ENCODE measurements around the gene TUT4.

TUT4 gene

DNA sequence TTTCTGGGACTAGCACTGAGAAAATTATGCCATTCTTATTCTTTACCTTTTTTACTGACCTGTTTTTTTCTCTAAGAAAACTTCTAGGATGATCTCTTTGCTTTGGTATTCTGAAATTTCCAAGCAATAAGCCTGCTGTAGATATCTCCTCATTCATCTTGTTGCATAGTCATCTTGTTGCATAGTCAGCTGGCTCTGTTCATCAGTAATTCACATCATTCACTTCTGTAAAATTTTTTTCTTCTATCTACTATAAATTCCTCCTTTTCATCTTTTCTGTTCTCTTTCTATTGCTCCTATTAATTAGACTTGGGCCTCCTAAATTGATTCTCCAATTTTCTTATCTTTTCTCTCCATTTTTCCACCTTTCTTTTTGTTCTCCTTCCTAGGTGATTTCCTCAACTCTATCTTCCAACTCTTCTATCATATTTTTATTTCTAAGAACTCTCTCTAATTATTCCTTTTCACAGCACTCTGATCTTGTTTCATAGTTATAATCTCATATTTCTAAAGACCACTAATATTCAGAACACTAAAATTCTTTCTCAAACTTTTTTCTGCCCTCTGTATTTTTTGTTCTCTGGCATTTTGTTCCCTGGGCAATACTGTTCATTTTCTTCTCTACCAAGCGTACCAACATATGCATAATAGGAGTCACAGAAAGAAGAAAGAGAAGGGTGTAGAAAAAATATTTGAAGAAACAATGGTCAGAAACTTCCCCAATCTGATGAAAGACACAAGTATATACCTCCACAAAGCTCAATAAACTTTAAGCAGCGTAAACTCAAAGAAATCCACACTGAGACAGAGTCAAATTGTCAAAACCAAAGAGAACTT, 17.7 kb downstream of the TUT4 start:
- intact Hi-C loops (cut with DNase I), result no loop called here
- no peak for DNase-seq

DNA sequence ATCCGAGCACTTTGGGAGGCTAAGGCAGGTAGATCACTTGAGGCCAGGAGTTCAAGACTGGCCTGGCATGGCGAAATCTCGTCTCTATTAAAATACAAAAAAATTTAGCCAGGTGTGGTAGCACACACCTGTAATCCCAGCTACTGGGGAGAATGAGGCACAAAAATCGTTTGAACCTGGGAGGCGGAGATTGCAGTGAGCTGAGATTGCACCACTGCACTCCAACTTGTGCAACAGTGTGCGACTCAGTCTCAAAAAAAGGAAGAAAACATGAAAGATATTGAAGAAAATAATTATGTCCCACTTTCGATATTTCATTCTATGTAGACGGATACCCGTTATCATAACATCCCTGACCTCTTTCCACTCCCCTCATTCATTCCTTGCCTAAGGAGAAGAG, 19.2 kb downstream of the TUT4 start:
- DNase-seq, result no peak
- intact Hi-C loops (cut with DNase I), result no loop called here

DNA sequence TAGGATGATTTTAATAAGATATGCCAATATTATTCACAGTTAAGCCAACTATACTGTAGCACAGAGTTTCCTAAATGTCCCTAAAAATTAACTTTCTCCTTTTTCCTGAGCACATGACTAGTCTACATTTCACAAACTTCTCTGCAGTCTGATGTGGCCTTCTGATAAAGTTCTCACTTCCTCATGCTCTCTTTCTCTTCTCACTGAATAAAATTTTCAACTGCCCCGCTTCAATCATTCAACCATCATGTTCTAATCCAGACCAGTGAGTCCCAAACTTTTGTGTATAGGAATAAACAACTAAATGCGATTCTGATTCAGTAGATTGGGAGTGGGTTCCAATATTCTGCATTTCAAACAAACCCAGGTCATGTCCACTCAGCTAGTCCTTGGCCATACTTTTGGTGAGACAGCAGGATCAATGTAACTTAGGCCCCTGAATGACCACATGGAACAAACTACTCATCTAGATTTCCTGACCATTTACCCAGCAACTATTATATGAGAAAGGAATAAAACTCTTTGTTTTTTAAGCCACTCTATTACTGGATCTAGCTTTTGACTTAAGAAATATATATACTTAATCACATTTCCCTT, 20.1 kb downstream of the TUT4 start:
- intact Hi-C loops (cut with DNase I), result no loop called here
- no peak for DNase-seq

DNA sequence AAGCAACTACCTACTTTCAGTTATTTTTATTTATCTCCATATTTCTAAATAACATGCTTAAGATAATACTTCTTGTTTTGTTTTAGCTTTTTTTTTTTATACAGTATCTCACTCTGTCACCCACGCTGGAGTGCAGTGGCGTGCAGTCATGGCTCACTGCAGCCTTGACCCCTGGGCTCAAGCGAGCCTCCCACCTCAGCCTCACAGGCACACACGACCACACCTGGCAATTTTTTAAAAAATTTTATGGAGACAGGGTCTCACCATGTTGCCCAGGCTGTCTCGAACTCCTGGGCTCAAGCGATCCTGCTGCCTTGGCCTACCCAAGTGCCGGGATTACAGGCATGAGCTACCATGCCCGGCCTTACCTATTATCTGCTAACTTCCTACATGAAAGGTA, 20.6 kb downstream of the TUT4 start:
- intact Hi-C loops (cut with DNase I), result no loop called here
- DNase-seq, result peak in 1 of 10 donors; percentile 28

DNA sequence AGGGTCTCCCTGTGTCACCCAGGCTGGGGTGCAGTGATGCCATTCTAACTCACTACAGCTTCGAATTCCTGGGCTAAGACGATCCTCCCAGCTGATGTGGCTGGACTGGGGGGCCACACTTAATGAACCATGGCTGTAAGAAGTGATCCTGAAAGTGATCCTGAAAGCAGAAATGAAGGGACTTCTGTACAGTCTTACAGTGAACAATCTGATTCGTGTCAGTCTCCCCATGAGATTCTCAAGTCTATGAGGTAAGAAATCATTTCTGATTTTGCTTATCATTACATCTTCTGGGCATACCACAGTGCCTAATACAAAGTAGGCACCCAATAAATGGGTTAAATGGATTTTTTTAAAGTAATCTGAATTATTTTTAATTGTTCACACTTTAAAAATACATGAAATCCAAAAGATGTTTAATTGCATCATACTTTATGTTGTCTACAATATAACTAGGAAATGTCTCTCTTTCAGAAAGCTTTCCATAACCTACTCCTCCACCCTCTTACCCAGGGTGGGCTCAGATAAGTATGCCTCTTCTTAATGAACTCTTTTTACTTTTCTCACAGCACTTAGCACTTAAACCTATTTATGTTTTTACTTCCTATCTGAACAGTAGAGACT, 21.5 kb downstream of the TUT4 start:
- no peak for DNase-seq
- intact Hi-C loops (cut with DNase I), result no loop called here

DNA sequence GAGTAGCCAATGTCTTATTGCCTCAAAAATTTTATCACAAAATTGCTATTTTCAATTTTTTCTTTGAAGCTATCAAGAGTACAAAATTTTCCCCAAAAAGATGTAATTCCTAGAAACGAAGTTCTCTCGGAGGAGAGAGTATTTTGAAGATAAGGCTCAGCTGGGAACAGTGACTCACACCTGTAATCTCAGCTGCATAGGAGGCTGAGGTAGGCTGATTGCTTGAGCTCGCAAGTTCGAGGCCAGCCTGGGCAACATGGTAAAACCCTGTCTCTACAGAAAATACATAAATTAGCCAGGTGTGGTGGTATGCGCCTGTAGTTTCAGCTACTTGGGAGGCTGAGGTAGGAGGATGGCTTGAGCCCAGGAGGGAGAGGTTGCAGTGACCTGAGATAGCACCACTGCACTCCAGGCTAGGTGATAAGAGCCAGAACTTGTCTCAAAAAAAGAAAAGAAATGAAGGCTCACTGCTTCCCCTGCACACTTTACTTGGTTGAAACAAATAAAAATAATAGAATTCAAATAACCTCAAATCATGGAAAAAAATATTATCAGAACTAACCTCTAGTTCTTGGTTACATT, 22.2 kb downstream of the TUT4 start:
- intact Hi-C loops (cut with DNase I), result no loop called here
- DNase-seq, result no peak

DNA sequence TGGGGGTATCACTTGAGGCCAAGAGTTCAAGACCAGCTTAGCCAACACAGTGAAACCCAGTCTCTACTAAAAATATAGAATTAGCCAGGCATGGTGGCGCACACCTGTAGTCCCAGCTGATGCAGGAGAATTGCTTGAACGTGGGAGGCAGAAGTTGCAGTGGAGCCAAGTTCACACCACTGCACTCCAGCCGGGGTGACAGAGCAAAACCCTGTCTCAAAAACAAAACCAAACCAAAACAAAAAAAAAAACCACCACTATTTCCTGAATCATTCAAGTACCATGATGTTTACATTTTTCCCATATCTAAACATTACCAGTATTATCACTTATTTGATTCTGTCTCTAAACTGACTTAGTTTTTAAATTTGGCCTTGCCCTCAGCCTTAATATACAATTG, 29.5 kb downstream of the TUT4 start:
- no peak for DNase-seq
- intact Hi-C loops (cut with DNase I), result no loop called here

DNA sequence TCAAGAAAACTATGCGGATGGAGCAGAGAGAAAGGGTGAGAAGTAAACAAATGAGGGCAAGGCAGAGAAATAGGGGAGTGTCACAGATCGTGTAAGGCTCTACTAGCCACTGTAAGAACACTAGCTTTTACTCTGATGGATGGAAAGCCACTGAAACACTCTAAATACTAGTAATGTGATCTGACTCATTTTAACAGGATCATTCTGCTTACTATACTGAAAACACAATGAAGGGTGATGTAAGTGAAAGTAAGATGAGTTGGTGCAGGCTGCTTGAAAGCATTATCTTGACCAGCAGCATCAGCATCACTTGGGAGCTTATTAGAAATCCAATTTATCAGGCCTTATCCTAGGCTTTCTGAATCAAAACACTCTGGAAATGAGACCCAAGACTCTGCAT, 32.7 kb downstream of the TUT4 start:
- DNase-seq, result no peak
- intact Hi-C loops (cut with DNase I), result no loop called here

DNA sequence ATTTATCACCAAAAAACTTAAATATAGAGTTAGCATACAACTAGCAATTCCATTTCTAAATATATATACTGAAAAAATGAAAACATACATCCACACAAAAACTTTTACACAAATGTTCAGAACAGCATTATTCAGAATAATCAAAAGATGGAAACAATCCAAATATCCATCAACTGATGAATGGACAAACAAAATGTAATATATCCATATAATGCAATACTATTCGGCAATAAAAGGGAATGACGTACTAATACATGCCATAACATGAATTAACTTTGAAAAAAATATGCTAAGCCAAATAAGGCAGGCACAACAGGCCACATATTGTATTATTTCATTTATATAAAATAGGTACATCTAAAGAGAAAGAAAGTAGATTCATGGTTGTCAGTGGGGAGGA, 33.9 kb downstream of the TUT4 start:
- intact Hi-C loops (cut with DNase I), result no loop called here
- DNase-seq, result no peak

DNA sequence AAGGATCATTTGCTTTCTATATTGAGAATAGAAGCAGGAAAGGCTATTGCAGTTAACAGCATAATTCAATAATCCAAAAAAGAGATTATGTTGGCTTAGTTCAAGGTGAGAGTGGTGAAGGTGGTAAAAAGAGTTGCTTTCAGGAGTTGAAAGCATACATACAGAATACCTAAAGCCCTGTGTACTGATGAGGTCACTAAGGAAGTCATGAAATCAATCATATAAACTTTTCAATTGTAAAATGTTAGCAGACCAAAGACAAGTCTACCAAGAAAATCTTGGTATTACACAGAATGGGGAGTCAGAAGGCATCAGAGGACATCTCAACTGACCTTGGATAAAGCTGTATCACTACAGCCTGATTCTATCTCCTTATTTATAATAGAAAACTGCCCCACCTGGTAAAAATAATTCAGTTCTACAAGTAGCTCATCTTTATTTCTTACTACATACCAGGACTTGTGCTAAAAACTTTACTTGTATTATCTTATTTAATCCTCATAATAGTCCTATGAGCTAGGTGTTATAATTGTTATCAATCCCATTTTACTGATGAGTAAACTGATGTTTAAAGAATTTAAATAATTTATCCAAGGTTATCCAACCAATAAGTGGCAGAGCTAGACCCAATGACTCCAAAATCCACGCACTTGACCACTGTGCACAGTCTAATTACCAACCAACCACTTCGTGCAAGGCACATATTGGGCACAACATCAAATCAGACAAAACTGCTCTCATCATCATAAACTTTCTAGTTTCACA, 40.9 kb downstream of the TUT4 start:
- intact Hi-C loops (cut with DNase I), result no loop called here

DNA sequence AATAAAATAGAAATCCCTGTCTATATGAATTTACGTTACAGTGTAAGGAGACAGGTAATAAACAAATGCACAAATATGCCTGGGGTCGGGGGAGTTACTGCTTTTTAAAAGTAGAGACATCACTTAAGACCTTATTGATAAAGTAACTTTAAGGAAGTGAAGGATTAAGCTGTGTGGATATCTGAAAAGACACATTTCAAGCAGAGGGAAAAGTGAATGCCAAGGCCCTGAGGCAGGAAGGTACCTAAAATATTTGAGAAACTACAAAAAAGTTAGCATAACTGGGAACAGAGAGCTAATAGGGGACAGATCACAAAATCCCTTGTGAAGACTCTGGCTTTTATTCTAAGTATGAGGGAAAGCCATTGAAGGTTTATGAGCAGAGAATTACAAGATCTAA, 41.5 kb downstream of the TUT4 start:
- DNase-seq, result no peak
- intact Hi-C loops (cut with DNase I), result no loop called here

More for the DNA sequence above, 40.9 kb downstream of the TUT4 start:
- no peak for DNase-seq

DNA sequence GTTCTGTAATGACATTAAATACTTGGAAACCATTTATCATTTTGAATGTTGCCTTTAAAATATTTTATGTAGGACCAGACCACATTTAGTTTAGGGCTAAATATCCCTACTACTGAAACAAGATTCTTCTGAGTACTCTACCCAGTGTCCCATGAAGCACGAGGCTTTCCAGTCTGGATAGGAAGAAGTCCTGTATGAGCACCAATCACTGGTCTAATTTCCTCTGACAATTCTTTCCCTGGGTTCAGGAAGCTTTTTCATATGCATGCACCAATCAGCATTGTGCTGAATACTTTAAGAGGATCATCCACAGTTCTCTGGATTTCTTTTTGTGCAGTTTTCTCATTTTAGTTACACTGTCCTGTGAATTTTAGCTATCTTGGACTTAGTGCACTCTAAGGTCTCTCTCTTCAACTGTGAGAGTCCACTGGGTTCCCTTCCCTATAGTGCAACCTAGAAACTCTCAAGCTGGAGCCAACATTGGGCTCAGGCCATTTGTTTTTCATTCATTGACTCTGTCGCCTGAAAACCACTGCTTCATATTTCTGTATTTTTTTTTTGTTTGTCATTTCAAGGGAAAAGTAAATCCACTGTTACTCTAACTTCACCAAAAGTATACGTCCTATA, 45.9 kb downstream of the TUT4 start:
- intact Hi-C loops (cut with DNase I), result no loop called here
- no peak for DNase-seq

DNA sequence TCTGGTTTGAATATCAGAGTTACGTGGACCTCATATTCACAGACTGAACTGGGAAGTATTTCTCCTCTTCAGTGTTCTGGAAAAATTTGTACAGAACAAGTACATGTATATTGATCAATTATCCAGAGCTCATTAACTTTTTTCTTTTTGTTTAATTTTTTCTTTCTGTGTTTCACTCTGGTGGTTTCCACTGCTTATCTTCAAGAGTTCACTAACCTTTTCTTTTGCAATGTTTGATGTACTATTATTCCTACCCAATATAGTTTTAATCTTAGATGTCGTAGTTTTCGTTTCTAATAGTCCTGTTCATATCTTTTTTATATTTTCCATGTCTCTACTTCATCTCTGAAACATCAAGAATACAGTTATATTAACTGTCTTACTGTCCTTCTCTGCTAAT, 46.5 kb downstream of the TUT4 start:
- intact Hi-C loops (cut with DNase I), result no loop called here
- DNase-seq, result no peak

DNA sequence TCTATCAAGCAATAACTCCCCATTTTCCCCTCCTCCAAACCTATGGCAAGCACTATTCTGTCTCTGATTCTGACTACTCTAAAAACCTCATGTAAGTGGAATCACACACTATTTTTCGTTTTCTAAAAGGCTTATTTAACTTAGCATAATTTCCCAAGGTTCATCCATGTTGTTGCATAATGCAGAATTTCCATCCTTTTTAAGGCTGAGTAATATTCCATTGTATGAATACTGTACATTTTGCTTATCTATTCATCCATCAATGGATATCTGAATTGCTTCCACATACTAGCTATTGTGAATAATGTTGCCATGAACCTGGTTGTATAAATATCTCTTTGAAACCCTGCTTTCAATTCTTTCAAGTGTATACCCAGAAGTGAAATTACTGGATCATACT, 48.2 kb downstream of the TUT4 start:
- intact Hi-C loops (cut with DNase I), result no loop called here
- no peak for DNase-seq

DNA sequence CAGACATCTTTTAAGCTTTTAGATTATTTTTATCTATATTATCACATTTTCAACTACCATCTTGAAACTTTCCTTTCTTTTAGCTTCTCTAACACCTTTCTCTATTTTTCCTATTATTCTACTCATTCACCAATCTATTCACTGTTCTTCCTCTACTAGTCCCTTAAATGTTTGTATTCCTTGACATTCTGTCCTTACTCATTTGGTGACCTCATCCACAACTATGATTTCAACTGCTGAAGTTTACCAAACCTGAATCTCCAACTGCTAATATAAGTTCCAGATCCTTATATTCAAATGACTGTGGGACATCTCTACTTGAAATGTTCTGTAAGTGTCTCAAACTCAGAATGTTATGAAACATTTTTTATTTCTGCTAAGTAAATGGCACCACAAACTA, 49.2 kb downstream of the TUT4 start:
- intact Hi-C loops (cut with DNase I), result no loop called here
- no peak for DNase-seq

DNA sequence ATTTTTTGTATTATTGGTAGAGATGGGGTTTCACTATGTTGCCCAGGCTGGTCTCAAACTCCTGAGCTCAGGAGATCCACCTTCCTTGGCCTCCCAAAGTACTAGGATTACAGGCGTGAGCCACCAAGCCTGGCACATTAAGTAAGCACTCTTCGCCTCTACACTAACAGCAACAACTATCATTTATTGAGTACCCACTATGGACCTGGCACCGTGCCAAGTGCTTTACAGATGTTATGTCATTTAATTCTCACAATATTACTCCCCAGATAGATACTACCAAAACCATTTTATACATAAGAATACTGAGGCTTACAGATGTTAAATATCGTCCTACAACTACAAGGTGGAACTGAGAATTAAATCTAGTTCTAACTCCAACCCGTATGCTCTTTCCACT, 50.1 kb downstream of the TUT4 start:
- intact Hi-C loops (cut with DNase I), result no loop called here

DNA sequence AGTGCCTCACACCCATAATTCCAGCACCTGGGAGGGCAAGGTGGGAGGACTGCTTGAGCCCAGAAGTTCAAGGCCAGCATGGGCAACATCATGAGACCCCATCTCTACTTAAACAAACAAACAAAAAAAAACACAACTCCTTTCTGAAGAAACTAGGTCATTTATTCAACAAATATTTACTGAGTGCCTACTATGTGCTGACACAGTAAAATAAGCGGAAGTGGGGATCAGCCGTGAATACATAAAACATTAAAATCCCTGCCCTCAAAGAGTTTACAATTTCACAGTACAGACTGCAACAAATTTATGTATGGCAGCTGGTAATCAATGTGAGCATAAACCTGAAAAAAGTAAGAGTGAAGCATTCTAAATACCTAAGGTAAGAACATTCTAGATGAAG, 65.3 kb downstream of the TUT4 start:
- intact Hi-C loops (cut with DNase I), result no loop called here
- no peak for DNase-seq

More for the DNA sequence above, 50.1 kb downstream of the TUT4 start:
- no peak for DNase-seq

DNA sequence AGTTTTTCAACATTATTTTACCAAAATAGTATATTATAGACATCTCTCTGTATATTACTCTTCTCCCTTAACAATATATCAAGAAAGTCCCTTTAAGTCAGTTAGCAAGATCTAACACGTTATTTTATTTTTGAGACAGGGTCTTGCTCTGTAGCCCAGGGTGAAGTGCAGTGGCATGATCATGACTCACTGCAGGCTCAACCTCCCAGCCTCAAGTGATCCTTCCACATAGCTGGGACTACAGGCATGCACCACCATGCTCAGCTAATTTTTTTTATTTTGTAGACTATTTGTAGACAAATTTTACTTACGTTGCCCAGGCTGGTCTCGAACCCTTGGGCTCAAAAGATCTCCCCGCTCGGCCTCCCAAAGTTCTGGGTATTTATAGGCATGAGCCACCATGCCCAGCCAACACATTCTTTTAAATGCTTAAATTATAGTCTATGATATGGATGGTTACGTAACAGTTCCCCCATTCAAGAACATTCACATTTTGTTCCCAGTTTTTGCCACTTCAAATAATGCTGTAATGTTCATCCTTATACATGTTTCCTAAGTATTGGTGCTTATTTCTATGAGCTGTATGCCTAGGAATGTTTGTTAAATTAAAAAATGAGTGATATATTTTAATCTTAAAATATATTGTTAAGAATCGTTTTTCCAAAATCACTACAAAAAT, 70.4 kb downstream of the TUT4 start:
- DNase-seq, result no peak
- intact Hi-C loops (cut with DNase I), result no loop called here

DNA sequence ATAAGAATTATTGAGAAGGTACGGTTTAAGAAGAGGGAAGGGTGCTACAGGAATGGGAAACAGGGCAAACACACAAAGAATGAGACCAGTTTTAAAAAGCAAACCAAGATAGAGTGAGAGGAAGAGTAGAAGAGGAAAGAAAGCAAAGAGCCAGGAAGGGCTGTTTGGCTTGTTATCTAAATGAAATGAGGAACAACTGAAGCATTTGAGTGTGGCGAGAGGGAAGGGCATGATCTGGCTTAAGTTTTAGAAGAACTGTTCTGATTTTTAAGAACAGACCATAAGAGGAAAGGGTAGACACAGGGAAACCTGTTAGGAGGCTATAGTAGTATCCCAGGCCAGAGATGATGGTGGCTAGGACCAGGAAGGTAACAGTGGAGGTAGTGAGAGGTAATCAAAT, 73.8 kb downstream of the TUT4 start:
- DNase-seq, result no peak
- intact Hi-C loops (cut with DNase I), result no loop called here

DNA sequence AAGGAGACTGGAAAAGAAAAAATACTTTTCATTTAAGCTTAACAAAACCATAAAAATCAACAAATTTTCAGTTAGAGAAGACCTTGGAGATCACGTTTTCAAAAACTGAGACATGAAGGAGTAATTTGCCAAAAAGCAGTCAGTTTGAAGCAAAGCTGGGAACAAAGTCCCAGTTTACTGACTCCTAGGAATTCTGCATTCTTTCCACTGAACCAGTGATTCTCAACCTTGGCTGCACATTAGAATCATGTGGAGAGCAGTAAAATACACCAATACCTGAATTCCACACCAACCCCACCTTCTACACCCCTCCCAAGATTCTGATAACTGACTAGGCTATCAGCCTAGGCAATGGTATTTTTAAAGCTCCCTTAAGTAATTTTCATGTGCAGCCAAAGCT, 75.0 kb downstream of the TUT4 start:
- DNase-seq, result no peak
- intact Hi-C loops (cut with DNase I), result no loop called here
